Nephron progenitor cell (in vitro differentiated cells): ENCODE measurements around the gene LMF1.
"Not testable (repeated sequence)": the region's sequence is repeated elsewhere in the genome, so short reads cannot be mapped to it uniquely, and the experiment has no call there.

Source experiments
- DNase-seq: peaks from one replicate; pipeline ENCODE4 v3.0.0; 2021
- H3K27ac Mint-ChIP-seq: 2 replicates; pipeline ENCODE4 v1.8.0; 2021; ENCODE audit warnings: mild to moderate bottlenecking, moderate library complexity, mixed read lengths
- H3K27me3 Mint-ChIP-seq: 2 replicates; pipeline ENCODE4 v1.8.0; 2021; ENCODE audit warnings: mild to moderate bottlenecking, low read depth, mixed read lengths; ENCODE audit not compliant: poor library complexity
- H3K36me3 Mint-ChIP-seq: 2 replicates; pipeline ENCODE4 v1.8.0; 2021; ENCODE audit warnings: low read depth, mixed read lengths
- H3K4me1 Mint-ChIP-seq: 2 replicates; pipeline ENCODE4 v1.8.0; 2021; ENCODE audit warnings: mixed read lengths
- H3K4me3 Mint-ChIP-seq: 2 replicates; pipeline ENCODE4 v1.8.0; 2021; ENCODE audit warnings: mild to moderate bottlenecking, moderate library complexity, mixed read lengths
- H3K9me3 Mint-ChIP-seq: 2 replicates; pipeline ENCODE4 v1.8.0; 2021; ENCODE audit warnings: mild to moderate bottlenecking, moderate library complexity, mixed read lengths
- TF ChIP-seq, protein P1 (sequence below): fragments of 200-600 bp; sonication (generic); IDR thresholded peaks from 2 replicates; pipeline ENCODE4 v1.5.0; 2021; ENCODE audit warnings: antibody characterized with exemption

LMF1 gene

DNA sequence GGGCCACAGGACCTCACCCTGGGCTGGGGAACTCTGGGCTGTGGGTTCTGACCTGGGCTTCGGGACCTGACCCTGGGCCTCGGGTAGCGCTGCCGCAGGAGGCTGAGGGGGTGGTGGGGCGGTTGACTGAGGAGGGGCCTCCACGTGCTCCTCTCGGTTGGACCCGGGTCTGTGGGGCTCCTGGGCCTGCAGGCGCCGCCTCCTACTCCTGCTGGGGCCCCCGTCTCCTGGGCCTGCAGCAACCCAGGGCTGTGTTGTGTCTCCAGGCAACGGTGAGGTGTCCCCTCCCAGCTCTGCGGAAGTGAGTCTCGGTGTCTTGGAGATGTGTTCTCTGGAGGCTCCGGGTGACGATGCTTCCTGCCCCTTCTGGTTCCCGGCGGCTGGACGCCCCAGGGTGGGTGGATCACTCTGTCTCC lies 128.7 kb downstream of the LMF1 start:
- TF ChIP-seq, protein P1, sequence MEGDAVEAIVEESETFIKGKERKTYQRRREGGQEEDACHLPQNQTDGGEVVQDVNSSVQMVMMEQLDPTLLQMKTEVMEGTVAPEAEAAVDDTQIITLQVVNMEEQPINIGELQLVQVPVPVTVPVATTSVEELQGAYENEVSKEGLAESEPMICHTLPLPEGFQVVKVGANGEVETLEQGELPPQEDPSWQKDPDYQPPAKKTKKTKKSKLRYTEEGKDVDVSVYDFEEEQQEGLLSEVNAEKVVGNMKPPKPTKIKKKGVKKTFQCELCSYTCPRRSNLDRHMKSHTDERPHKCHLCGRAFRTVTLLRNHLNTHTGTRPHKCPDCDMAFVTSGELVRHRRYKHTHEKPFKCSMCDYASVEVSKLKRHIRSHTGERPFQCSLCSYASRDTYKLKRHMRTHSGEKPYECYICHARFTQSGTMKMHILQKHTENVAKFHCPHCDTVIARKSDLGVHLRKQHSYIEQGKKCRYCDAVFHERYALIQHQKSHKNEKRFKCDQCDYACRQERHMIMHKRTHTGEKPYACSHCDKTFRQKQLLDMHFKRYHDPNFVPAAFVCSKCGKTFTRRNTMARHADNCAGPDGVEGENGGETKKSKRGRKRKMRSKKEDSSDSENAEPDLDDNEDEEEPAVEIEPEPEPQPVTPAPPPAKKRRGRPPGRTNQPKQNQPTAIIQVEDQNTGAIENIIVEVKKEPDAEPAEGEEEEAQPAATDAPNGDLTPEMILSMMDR: no peak
- Mint-ChIP-seq H3K9me3 (peaks cover 39% of the 10 kb centered on the region), H3K4me1 (peaks cover 32% of the 10 kb centered on the region), H3K36me3 (peaks cover 15% of the 10 kb centered on the region), H3K27me3 (peaks cover 13% of the 10 kb centered on the region), H3K4me3 (no peak overlapping the region), H3K27ac (no peak overlapping the region)
- no peak for DNase-seq

DNA sequence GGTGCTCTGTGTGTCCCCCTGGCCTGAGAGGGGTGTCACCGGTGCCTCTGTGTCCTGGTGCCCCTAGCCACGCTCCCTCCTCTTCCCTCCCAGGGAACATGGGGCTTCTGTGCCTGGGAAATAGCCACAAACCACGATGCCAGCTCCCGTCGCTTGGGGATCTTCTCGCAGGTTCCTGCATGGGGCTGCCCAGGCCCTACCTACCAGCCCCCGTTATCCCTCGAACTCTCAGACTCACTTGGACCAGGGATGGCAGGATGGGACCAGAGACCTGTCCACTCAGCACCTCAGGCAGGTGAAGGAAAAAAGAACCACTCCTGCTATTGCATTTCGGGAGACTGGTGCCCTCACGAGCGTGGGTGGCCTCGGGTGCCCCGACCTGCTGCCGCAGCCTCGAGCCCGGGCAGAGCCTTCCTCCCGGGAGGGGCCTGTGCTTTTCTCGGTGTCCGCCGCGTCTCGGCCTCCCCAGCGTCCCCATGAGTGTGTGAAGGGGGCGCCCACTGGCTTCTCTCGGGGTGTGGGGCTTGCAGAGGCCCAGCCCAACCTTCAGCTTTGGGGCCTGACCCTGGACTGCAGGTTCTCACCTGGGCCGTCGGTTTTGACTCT lies 129.2 kb downstream of the LMF1 start:
- TF ChIP-seq, protein P1: no peak
- Mint-ChIP-seq H3K9me3 (peaks cover 43% of the 10 kb centered on the region), H3K4me1 (peaks cover 32% of the 10 kb centered on the region), H3K4me3 (no peak overlapping the region), H3K36me3 (peaks cover 15% of the 10 kb centered on the region), H3K27me3 (peaks cover 12% of the 10 kb centered on the region), H3K27ac (no peak overlapping the region)
- no peak for DNase-seq

DNA sequence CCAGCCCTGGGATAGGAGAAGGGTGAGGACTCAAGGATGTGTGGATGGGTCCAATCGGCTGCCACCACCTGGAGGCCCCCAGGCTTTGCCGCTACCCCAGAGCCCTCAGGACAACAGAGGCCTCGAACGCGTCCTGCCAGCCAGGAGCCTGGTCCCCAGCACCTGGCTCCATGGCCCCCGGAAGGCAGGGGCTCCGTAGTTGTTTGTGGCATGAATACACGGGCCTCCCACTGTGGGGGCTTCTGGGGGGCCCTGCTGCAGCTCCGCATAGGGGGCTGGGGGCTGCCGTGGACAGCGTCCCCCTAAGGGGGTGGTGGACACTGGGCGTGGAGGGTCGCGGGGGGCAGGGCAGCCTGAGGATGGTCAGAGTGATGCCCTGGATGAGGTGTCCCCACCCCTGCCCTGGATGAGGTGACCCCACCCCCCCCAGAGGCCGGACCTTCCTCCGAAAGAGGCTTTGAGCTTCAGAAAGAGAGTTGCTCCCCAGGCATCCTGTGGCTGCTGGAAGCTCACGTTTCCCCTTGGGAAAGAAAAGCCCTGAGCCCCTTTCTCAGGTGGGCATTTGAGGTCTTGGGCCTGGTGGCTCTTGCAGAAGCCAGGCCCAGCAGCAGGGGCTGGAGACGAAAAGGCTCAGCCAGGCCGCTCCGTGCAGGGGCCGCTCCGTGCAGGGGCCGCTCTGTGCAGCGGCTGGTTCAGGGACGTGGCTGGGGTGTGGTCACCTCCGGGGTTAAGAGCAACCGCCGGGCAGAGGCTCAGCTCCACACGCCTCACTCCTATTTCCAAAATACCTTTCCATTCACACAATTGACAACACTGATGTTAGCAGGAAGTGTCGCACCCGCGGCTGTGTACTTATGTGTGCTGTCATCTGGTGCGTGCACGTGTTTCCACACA lies 130.0 kb downstream of the LMF1 start:
- DNase-seq: no peak
- TF ChIP-seq, protein P1: no peak
- Mint-ChIP-seq H3K27ac (no peak overlapping the region), H3K36me3 (peaks cover 13% of the 10 kb centered on the region), H3K27me3 (peaks cover 5% of the 10 kb centered on the region), H3K4me1 (peaks cover 27% of the 10 kb centered on the region), H3K9me3 (peaks cover 44% of the 10 kb centered on the region), H3K4me3 (no peak overlapping the region)

DNA sequence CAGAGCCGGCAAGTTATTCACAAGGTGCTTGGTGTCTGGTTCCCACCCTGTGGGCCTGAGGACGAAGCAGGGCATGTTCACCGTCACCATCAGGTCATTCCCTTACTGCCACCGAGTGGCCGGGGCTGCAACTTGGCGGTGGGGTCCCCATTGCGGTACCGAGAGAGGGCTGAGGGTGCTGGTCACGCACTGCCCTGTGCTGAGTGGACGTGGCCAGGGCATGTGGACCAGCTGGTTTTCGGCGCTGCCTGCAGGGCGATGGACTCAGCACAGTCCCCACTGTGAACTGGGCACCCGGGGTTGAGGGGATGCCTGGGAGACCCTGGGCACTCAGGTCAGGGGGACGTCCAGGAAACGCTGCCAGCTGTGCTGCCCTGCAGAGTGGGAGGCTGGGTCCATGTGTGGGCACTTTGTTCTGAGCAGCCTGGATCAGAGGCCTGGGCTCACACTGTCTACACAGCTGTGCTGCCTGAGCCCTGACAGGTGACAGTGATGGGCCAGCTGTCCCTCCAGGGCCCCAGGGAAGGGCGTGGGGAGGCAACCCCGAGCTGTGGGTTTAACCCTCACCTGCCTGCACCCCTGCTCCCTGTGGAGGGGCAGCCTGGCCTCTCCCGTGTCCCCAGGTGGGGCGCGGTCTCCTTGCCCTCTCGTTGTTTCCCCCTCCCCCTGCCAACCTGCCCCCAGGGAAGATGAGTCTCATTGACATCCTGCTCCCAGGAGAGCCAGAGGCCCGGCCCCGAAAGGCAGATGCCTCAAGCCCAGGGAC lies 131.0 kb downstream of the LMF1 start:
- Mint-ChIP-seq H3K4me3 (no peak overlapping the region), H3K27me3 (peaks cover 5% of the 10 kb centered on the region), H3K9me3 (peaks cover 39% of the 10 kb centered on the region), H3K4me1 (peaks cover 17% of the 10 kb centered on the region), H3K27ac (no peak overlapping the region), H3K36me3 (peaks cover 7% of the 10 kb centered on the region)
- TF ChIP-seq, protein P1: no peak
- DNase-seq: no peak

DNA sequence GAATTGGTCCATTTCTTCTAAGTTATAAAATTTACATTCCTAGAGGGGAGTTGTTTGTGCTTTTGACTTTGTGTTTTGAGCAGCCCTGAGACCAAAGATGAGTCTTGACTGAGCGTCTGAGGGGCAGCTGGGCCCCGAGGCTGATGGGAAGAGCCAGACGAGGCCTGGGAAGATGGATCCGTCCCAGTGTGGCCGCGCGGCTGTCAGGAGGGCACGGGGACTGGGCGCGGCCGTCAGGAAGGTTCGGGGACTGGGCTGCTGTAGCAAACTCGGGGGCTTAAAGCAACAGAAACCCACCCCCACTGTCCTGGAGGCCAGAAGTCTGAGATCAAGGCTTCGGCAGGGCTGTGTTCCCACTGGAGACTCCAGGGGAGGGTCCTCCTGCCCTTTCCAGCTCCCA lies 132.0 kb downstream of the LMF1 start:
- H3K27ac Mint-ChIP-seq: peak overlapping the region; percentile 38
- peaks cover 16% of the 10 kb centered on the region for H3K4me1 Mint-ChIP-seq
- TF ChIP-seq, protein P1: no peak
- H3K36me3 Mint-ChIP-seq: peaks cover 13% of the 10 kb centered on the region
- H3K4me3 Mint-ChIP-seq: no peak overlapping the region
- DNase-seq: no peak
- H3K9me3 Mint-ChIP-seq: peaks cover 48% of the 10 kb centered on the region
- peaks cover 9% of the 10 kb centered on the region for H3K27me3 Mint-ChIP-seq

DNA sequence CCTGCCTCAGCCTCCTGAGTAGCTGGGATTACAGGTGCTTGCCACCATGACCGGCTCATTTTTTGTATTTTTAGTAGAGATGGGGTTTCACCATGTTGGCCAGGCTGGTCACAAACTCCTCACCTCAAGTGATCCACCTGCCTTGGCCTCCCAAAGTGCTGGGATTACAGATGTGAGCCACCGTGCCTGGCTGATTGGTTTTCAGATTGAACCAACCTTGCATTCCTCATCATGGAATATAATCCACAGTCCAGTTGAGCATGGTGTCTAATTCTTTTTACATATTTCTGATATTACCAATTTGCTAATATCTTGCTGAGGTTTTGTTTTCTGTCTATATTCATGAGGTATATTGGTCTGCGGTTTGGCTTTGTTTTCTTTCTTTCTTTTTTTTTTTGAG lies 134.0 kb downstream of the LMF1 start:
- H3K36me3 Mint-ChIP-seq: peaks cover 13% of the 10 kb centered on the region
- H3K4me1 Mint-ChIP-seq, DNase-seq, H3K4me3 Mint-ChIP-seq, H3K27ac Mint-ChIP-seq: not testable (repeated sequence)
- H3K9me3 Mint-ChIP-seq: peaks cover 49% of the 10 kb centered on the region
- H3K27me3 Mint-ChIP-seq: peaks cover 14% of the 10 kb centered on the region
